ENCODE results near the gene PTPRD.
A peak's percentile ranks its signal among the peaks of the same experiment; 100 is the strongest.

PTPRD gene

GRCh38 chr9:9951556-9952160 lies 661.1 kb downstream of the PTPRD start:
- DNase-seq (ENCODE audit: low read depth), result no peak
- H3K4me3 ChIP-seq (ENCODE audit: control insufficient read depth, low read depth, low read length), result no peak overlapping the region
- no peak for TF ChIP-seq CTCF (IDR thresholded peaks at IDR 0.05; ENCODE audit: control insufficient read depth, insufficient read depth, low read depth, low read length, missing control alignments)

- H3K4me3 ChIP-seq (ENCODE audit: control insufficient read depth, low read depth, low read length), result no peak overlapping the region
- DNase-seq (ENCODE audit: low read depth), result no peak
- no peak for TF ChIP-seq CTCF (IDR thresholded peaks at IDR 0.05; ENCODE audit: control insufficient read depth, insufficient read depth, low read depth, low read length, missing control alignments)
These were observed 662.0 kb downstream of the PTPRD start for GRCh38 chr9:9950813-9951212.

- no peak overlapping the region for H3K4me3 ChIP-seq (ENCODE audit: control insufficient read depth, low read depth, low read length)
- TF ChIP-seq CTCF (IDR thresholded peaks at IDR 0.05; ENCODE audit: control insufficient read depth, insufficient read depth, low read depth, low read length, missing control alignments), result no peak
- DNase-seq (ENCODE audit: low read depth), result no peak
These were observed 662.8 kb downstream of the PTPRD start for GRCh38 chr9:9949978-9950377.

DNA sequence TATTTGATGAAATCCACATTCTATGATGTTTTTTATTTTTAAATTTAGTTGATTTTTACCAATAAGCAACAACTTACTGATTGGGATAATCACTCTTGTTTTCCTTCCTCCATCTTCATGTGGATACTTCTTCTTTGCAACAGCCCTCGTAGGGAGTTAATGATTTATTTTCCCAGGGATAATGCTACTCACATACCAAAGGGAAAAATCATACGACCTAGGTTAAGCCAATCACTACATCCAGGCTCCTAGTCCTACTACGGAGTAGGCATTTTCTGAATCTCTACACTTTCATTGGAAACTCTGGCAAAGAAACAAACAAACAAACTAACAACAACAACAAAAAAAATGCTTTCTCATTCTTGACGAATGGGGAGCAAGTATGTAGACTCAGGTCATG lies 663.4 kb downstream of the PTPRD start:
- TF ChIP-seq CTCF (IDR thresholded peaks at IDR 0.05; ENCODE audit: control insufficient read depth, insufficient read depth, low read depth, low read length, missing control alignments), result no peak
- DNase-seq (ENCODE audit: low read depth), result no peak
- H3K4me3 ChIP-seq (ENCODE audit: control insufficient read depth, low read depth, low read length), result no peak overlapping the region

DNA sequence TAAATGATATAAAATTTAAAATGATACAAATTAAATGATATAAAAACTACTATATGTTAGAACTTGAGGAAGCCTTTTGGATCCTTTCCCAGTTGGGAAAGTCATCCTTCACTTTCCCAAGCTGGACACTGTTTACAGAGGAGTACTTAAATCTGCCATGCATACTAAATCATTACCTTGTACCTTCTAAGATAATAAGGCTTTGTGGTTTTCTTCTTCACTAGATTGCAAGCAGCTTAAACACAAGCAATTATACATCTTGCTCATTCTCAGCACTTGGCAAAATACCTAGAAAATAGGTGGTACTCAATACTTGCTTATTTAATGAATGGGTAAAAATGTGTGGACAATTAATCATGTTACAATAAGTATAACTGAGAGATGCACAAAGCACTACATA lies 666.8 kb downstream of the PTPRD start:
- H3K4me3 ChIP-seq (ENCODE audit: control insufficient read depth, low read depth, low read length), result no peak overlapping the region
- no peak for TF ChIP-seq CTCF (IDR thresholded peaks at IDR 0.05; ENCODE audit: control insufficient read depth, insufficient read depth, low read depth, low read length, missing control alignments)
- no peak for DNase-seq (ENCODE audit: low read depth)

GRCh38 chr9:9942764-9943424 lies 669.9 kb downstream of the PTPRD start:
- TF ChIP-seq CTCF (IDR thresholded peaks at IDR 0.05; ENCODE audit: control insufficient read depth, insufficient read depth, low read depth, low read length, missing control alignments), result peak; percentile 85
- peak; percentile 7 for DNase-seq (ENCODE audit: low read depth)
- H3K4me3 ChIP-seq (ENCODE audit: control insufficient read depth, low read depth, low read length), result no peak overlapping the region
